Neural crest cell (in vitro differentiated cells): Measurements from ENCODE around the gene RILPL1. TPM values are rescaled to one million over a fixed set of nuclear protein-coding genes. Genes with fewer than 3 reads are reported as not detected.
"Not testable (repeated sequence)": the region's sequence is repeated elsewhere in the genome, so short reads cannot be mapped to it uniquely, and the experiment has no call there.

Experiments used
- DNase-seq: peaks from one replicate; pipeline ENCODE4 v3.0.0; 2021; ENCODE audit warnings: low read depth, mixed read lengths, low spot score
- H3K27ac Mint-ChIP-seq: one replicate; pipeline ENCODE4 v1.8.0; 2021; ENCODE audit warnings: mild to moderate bottlenecking, mixed read lengths; ENCODE audit not compliant: unreplicated experiment
- H3K27me3 Mint-ChIP-seq: 2 replicates; pipeline ENCODE4 v1.8.0; 2021; ENCODE audit warnings: low read depth, mild to moderate bottlenecking, mixed read lengths
- H3K36me3 Mint-ChIP-seq: 2 replicates; pipeline ENCODE4 v1.8.0; 2021; ENCODE audit warnings: low read depth, mild to moderate bottlenecking, mixed read lengths
- H3K4me1 Mint-ChIP-seq: 2 replicates; pipeline ENCODE4 v1.8.0; 2021; ENCODE audit warnings: mixed read lengths
- H3K4me3 Mint-ChIP-seq: one replicate; pipeline ENCODE4 v1.8.0; 2021; ENCODE audit warnings: mild to moderate bottlenecking, mixed read lengths
- H3K9me3 Mint-ChIP-seq: 2 replicates; pipeline ENCODE4 v1.8.0; 2021; ENCODE audit warnings: mixed read lengths
- CTCF ChIP-seq: fragments of 200-600 bp; sonication (generic); conservative IDR thresholded peaks from 2 replicates; pipeline ENCODE4 v1.5.0; 2021; ENCODE audit warnings: antibody characterized with exemption, mild to moderate bottlenecking
- total RNA-seq: library from RNA; stranded (reverse); gene quantifications from 2 replicates; pipeline ENCODE4 v1.2.1, GENCODE V29; 2021

The RILPL1 gene
- total RNA-seq, 1 donor from 2014 or later, result 23.5 TPM

GRCh38 chr12:123498126-123498825 lies 35.2 kb downstream of the RILPL1 start:
- DNase-seq, result no peak
- H3K9me3 Mint-ChIP-seq, result peaks cover 3% of the 10 kb centered on the region
- H3K36me3 Mint-ChIP-seq, result peaks cover 21% of the 10 kb centered on the region
- no peak overlapping the region for H3K4me3 Mint-ChIP-seq
- TF ChIP-seq CTCF, result no peak
- H3K27ac Mint-ChIP-seq, result no peak overlapping the region
- H3K4me1 Mint-ChIP-seq, result peaks cover 31% of the 10 kb centered on the region
- H3K27me3 Mint-ChIP-seq, result no peaks in the 10 kb centered on the region

GRCh38 chr12:123497065-123497464 lies 36.5 kb downstream of the RILPL1 start:
- no peak overlapping the region for H3K4me3 Mint-ChIP-seq
- no peaks in the 10 kb centered on the region for H3K9me3 Mint-ChIP-seq
- peak overlapping the region; percentile 64 for H3K27ac Mint-ChIP-seq
- peaks cover 34% of the 10 kb centered on the region for H3K4me1 Mint-ChIP-seq
- TF ChIP-seq CTCF, result no peak
- no peaks in the 10 kb centered on the region for H3K27me3 Mint-ChIP-seq
- peaks cover 17% of the 10 kb centered on the region for H3K36me3 Mint-ChIP-seq
- DNase-seq, result no peak

- Mint-ChIP-seq H3K9me3 (no peaks in the 10 kb centered on the region), H3K27ac (peak overlapping the region; percentile 81), H3K4me3 (no peak overlapping the region), H3K4me1 (peaks cover 31% of the 10 kb centered on the region), H3K27me3 (no peaks in the 10 kb centered on the region), H3K36me3 (peaks cover 17% of the 10 kb centered on the region)
- DNase-seq, result no peak
- TF ChIP-seq CTCF, result no peak
Measured at GRCh38 chr12:123494124-123494851, 39.2 kb downstream of the RILPL1 start.

GRCh38 chr12:123492339-123493039 lies 41.0 kb downstream of the RILPL1 start:
- H3K9me3 Mint-ChIP-seq, DNase-seq, H3K4me3 Mint-ChIP-seq, H3K27me3 Mint-ChIP-seq, H3K36me3 Mint-ChIP-seq: not testable (repeated sequence)
- Mint-ChIP-seq H3K27ac (peak overlapping the region; percentile 92), H3K4me1 (peaks cover 39% of the 10 kb centered on the region)

GRCh38 chr12:123491481-123491880 lies 42.0 kb downstream of the RILPL1 start:
- Mint-ChIP-seq H3K9me3 (no peaks in the 10 kb centered on the region), H3K4me3 (no peak overlapping the region), H3K4me1 (peaks cover 33% of the 10 kb centered on the region), H3K27me3 (no peaks in the 10 kb centered on the region), H3K36me3 (peaks cover 2% of the 10 kb centered on the region), H3K27ac (no peak overlapping the region)
- no peak for DNase-seq
- no peak for TF ChIP-seq CTCF
